HFFc6 (cell line): ENCODE data around the gene BUB3. TPM values are rescaled to one million over a fixed set of nuclear protein-coding genes. Genes with fewer than 3 reads are reported as not detected.

Experiments used
- DNase-seq: peaks from one replicate; pipeline ENCODE4 v3.0.0-alpha.2; 2018
- H3K27ac Mint-ChIP-seq: 2 replicates; pipeline ENCODE4 v1.8.0; 2020; ENCODE audit warnings: mild to moderate bottlenecking, mixed read lengths
- H3K27me3 Mint-ChIP-seq: 2 replicates; pipeline ENCODE4 v1.8.0; 2021; ENCODE audit warnings: mild to moderate bottlenecking, moderate library complexity, mixed read lengths; ENCODE audit not compliant: insufficient read depth
- H3K36me3 Mint-ChIP-seq: 2 replicates; pipeline ENCODE4 v1.8.0; 2021; ENCODE audit warnings: low read depth, mixed read lengths
- H3K4me1 Mint-ChIP-seq: 2 replicates; pipeline ENCODE4 v1.8.0; 2020; ENCODE audit warnings: low read depth, mixed read lengths
- H3K4me3 Mint-ChIP-seq: 2 replicates; pipeline ENCODE4 v1.8.0; 2020; ENCODE audit warnings: mild to moderate bottlenecking, moderate library complexity, mixed read lengths
- H3K9me3 Mint-ChIP-seq: 2 replicates; pipeline ENCODE4 v1.8.0; 2020; ENCODE audit warnings: mild to moderate bottlenecking, mixed read lengths
- total RNA-seq, 6 experiments: library from RNA; stranded (reverse); fragmentation: NEBNext Ultra II Directional; extraction: Animal tissue kit (Norgen Biotek cat#: 25700); gene quantifications; 2 replicates in 1 of 6; 3 replicates in 5 of 6; pipeline ENCODE4 v1.2.3, GENCODE V29; 2021
- TF ChIP-seq, protein P1 (sequence below): fragments of 200-600 bp; sonication (generic); IDR thresholded peaks from 2 replicates; pipeline ENCODE4 v1.5.0; 2021; ENCODE audit warnings: antibody characterized with exemption, mild to moderate bottlenecking

The BUB3 gene
- total RNA-seq, 6 experiments from 2014 or later, result 154 to 214 (median 202) TPM

- H3K27ac Mint-ChIP-seq, result no peak overlapping the region
- peaks cover 83% of the 10 kb centered on the region for H3K27me3 Mint-ChIP-seq
- peaks cover 20% of the 10 kb centered on the region; the same call in 1 of the 2 replicates for H3K4me1 Mint-ChIP-seq
- TF ChIP-seq, protein P1, sequence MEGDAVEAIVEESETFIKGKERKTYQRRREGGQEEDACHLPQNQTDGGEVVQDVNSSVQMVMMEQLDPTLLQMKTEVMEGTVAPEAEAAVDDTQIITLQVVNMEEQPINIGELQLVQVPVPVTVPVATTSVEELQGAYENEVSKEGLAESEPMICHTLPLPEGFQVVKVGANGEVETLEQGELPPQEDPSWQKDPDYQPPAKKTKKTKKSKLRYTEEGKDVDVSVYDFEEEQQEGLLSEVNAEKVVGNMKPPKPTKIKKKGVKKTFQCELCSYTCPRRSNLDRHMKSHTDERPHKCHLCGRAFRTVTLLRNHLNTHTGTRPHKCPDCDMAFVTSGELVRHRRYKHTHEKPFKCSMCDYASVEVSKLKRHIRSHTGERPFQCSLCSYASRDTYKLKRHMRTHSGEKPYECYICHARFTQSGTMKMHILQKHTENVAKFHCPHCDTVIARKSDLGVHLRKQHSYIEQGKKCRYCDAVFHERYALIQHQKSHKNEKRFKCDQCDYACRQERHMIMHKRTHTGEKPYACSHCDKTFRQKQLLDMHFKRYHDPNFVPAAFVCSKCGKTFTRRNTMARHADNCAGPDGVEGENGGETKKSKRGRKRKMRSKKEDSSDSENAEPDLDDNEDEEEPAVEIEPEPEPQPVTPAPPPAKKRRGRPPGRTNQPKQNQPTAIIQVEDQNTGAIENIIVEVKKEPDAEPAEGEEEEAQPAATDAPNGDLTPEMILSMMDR, result no peak
- H3K36me3 Mint-ChIP-seq, result no peaks in the 10 kb centered on the region
- H3K9me3 Mint-ChIP-seq, result no peaks in the 10 kb centered on the region
- DNase-seq, result no peak
- H3K4me3 Mint-ChIP-seq, result no peak overlapping the region
Measured at GRCh38 chr10:123143825-123144168, 10.4 kb upstream of the BUB3 start.

DNA sequence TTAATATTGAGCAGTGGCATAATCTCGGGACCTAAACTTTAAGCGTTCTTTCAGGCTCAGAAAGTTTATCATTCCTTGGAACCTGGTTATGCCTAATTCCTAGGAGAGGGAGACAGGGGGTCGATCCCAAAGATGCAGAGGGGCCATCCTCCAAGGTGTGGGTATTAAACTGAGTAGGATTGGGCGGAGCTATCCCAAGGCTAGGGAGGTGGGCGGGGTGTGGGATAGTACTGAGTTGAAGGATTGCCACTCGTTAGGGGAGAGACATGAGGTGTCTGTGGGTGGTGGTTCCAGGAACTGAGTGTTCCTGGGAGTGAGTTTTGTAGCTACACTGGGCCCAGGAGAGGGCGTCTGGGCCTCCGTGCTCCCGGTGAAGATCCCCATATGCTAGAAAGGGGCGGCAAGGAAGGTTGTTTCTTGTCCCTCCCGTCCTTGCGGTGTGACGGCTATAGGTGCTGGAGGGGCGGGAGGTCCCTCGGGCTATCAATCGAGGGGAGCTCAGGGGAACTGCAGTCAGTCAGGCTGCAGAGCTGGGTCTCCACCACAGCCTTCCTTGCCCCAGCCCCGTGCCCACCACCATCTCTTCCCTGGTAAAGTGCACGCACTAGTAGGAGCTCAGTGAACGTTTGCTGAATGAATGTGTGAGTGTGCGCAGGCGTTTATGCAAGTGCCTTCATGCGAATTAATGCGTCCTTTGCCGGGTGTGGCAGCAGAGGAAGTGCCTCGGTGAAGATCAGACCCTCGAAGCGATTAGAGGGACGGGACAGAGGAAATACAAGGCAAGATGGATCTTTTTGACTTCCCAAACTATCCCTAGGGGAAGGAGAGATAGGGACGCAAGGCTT is 9.3 kb upstream of the BUB3 start:
- DNase-seq, result no peak
- peaks cover 77% of the 10 kb centered on the region for H3K27me3 Mint-ChIP-seq
- H3K4me3 Mint-ChIP-seq, result no peak overlapping the region
- no peaks in the 10 kb centered on the region for H3K9me3 Mint-ChIP-seq
- H3K4me1 Mint-ChIP-seq, result peaks cover 17% of the 10 kb centered on the region
- H3K27ac Mint-ChIP-seq, result no peak overlapping the region
- no peaks in the 10 kb centered on the region for H3K36me3 Mint-ChIP-seq
- TF ChIP-seq, protein P1, result no peak

- H3K9me3 Mint-ChIP-seq, result no peaks in the 10 kb centered on the region
- H3K36me3 Mint-ChIP-seq, result no peaks in the 10 kb centered on the region
- peaks cover 77% of the 10 kb centered on the region for H3K27me3 Mint-ChIP-seq
- no peak overlapping the region for H3K4me3 Mint-ChIP-seq
- TF ChIP-seq, protein P1, result no peak
- peaks cover 17% of the 10 kb centered on the region for H3K4me1 Mint-ChIP-seq
- H3K27ac Mint-ChIP-seq, result no peak overlapping the region
- no peak for DNase-seq
Measured at GRCh38 chr10:123145542-123146012, 8.6 kb upstream of the BUB3 start.

DNA sequence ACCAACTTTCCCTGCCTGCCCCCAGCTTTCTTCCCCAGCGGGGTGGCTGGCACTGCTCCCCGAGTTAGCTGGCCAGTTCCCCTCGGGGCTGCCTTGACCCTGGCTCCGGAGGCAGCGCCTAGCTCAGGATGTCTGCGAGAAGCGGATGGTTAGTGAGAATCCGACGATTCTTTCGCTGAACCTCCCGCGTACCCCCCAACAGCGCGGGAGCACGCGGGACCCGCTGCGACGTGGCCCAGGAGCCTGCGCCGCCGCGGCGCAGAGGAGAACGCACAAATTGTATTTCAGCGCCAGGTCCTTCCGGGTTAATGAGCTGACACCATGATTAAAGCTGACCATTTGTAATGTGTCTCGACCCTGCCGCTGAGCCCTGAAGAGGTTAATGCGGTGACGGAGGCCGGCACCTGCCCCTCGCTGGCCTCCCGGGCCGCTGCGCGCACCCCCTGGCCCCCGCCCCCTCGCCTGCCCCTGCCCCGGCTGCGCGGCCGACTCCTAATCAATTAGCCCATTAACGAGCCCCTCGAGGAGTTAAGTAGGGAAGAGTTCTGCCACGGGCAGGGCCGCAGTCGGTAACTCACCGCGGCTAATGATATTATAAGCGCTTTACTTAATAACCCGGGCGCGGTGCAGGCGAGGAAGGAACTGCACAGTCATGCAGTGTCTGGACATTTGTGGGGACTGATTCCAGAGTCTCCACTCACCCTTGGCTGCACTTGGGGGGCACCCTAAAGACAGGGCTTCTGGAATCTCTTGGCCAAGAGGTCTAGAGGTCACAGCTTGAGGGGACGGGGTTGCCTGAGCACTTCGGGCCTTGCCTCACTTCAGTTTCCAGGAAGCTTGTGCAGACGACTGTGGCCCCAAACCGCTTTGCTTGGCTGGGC is 7.9 kb upstream of the BUB3 start:
- no peak for DNase-seq
- peaks cover 76% of the 10 kb centered on the region for H3K27me3 Mint-ChIP-seq
- H3K4me1 Mint-ChIP-seq, result peaks cover 17% of the 10 kb centered on the region
- TF ChIP-seq, protein P1, result no peak
- no peaks in the 10 kb centered on the region for H3K9me3 Mint-ChIP-seq
- no peak overlapping the region for H3K27ac Mint-ChIP-seq
- no peaks in the 10 kb centered on the region for H3K36me3 Mint-ChIP-seq
- H3K4me3 Mint-ChIP-seq, result no peak overlapping the region

DNA sequence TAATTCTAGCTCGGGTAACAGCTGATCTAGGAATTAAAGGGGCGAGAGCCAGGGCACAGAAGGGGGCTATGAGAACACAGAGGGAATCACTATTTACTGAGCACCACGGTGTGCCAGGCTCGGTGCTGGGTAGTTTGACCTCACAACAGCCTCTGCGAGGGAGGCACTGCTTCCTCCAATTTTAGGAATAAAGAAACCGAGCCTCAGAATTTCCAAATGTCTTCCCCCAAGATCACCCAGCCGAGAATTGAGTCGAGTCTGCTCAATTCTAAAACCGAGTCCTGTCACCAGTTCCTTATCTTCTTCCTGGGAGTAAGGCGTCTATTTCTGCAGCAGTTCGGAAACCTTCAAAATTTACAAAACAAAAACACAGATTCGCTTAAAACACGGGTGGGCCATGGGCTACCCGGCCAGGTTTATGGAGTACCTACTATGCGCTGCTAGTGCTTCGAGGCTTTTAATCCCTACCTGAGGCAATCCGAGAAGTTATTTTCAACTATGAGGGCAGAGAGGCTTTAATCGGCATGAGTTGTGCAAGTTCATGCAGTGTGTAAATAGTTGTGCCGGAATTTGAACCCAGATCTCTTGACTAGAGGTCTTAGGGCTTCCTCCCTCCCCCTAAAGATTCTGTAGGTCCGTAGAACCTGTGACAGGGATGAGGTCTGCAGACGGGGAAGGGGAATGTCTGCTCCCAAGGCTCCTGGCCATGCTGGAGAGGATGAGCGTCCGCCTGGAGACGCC is 7.1 kb upstream of the BUB3 start:
- H3K27ac Mint-ChIP-seq, result no peak overlapping the region
- H3K27me3 Mint-ChIP-seq, result peaks cover 74% of the 10 kb centered on the region
- H3K4me3 Mint-ChIP-seq, result no peak overlapping the region
- no peaks in the 10 kb centered on the region for H3K9me3 Mint-ChIP-seq
- TF ChIP-seq, protein P1, result no peak
- DNase-seq, result no peak
- H3K4me1 Mint-ChIP-seq, result peaks cover 17% of the 10 kb centered on the region
- H3K36me3 Mint-ChIP-seq, result no peaks in the 10 kb centered on the region
